Activated CD4-positive, CD25-positive, alpha-beta regulatory T cell treated with anti-CD3 and anti-CD28 coated beads, Interleukin-2, amount 50 U/mL, for 16 hours (primary cell): ENCODE results near the gene KCNC1.

ENCODE experiments used
- DNase-seq: peaks from one replicate; pipeline ENCODE4 v3.0.0-alpha.2; 2020; ENCODE audit warnings: low read depth, low spot score

KCNC1 gene

DNA sequence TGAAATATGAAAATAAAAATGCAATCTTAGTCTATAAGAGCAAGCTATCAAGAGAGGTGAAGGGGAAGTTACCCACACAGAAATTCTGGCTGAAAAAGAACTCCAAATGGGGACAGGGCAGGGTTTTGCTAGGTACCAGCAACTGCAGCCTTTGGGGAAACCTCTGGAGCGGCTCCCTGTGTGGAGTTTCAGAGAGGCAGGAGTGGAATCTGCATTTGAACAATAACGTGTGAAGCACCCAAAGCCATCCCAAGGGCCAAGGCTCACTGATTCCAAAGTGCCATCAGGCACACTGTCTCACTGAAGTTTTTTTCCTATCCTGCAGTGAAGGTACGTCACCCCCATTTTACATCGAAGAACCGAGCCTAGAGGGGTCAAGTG lies 87.8 kb downstream of the KCNC1 start:
- DNase-seq, result no peak

DNA sequence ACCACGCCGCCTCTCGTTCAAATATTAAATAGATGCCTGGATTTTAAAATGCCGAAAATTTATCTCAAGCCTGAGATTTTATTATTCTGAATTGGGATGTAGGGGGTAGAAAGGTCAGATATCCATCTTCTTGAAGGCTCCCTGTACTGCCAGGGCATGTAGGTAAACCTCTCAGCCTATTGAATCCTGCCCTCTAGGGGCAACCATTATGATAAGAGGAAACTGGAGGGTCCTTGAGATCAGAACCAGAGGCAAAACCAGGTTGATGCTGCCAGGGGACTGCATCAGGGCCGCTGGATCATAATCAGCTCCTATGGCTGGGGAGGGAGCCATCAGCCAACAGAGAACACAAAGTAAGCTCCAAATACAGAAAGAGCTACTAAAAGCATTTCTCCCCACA lies 92.4 kb downstream of the KCNC1 start:
- no peak for DNase-seq

DNA sequence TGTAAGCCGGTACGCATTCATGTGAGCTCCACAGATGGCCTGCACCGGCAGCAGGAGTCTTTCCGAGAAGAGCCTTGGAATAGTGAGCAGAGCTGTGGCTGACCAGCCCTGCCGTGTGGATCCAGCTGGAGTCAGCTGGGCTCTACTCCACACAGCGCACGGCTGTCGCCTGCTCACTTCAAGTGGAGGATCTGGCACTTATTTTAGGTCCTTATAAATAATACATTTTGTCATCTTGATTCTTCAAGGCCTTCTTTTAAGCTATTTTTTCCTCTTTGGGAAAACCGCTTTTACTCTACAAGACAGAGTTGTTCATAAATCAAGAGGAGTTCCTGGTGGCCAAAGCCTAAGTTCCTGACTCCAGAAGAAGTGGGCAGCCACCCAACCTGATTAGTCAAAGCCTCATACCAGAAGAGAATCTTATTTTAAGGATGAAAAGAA lies 93.8 kb downstream of the KCNC1 start:
- DNase-seq, result no peak

DNA sequence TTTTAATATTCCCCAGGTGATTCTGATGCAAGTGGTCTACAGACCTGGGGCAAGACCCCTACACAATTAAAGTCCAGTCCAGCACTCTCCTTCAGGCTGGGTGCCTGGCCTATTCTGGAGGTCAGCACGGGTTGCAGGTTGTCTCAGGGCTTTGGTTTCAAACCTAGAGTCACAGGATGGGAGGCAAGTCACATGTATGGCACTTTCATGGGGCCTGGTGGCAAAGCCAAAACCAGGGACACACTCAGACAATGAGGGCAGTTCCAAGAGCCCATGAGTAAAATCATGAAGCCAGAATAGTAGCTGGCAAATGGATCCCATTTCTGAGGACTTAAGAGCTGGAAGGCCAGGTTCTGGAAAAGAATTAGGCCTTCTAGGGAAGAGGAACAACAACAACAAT lies 96.6 kb downstream of the KCNC1 start:
- no peak for DNase-seq

DNA sequence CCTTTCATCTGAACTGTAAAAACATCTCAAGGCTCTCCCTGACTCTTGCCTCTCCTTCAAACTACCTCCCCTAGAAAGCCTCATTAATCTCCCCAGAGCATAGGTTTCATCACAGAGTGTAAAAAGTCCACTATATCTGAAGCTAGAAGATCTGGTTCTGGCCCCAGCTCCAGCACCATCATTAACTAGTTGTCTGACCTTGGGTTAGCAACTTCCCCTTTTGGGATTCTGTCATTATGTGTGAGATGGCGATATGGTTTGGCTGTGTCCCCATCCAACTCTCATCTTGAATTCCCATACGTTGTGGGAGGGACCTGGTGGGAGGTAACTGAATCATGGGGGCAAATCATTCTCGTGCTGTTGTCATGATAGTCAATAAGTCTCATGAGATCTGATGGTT lies 97.3 kb downstream of the KCNC1 start:
- no peak for DNase-seq
